GM21360 (cell line): ENCODE results near the gene FTH1.
"Not testable (repeated sequence)": the region's sequence is repeated elsewhere in the genome, so short reads cannot be mapped to it uniquely, and the experiment has no call there.

ENCODE experiments used
- ATAC-seq: cut with Tn5 transposase; IDR thresholded peaks from one replicate; pipeline ENCODE4 v1.9.1; 2021; ENCODE audit warnings: mild to moderate bottlenecking, moderate library complexity; ENCODE audit not compliant: unreplicated experiment

Gene FTH1

GRCh38 chr11:61978703-61979661 is 11.5 kb upstream of the FTH1 start:
- ATAC-seq, result no peak

- no peak for ATAC-seq
Observed at GRCh38 chr11:61976813-61977475, 9.5 kb upstream of the FTH1 start.

- no peak for ATAC-seq
Observed at GRCh38 chr11:61976420-61976800, 9.0 kb upstream of the FTH1 start.

GRCh38 chr11:61975638-61976419 is 8.4 kb upstream of the FTH1 start:
- no peak for ATAC-seq

- no peak for ATAC-seq
Observed at GRCh38 chr11:61974766-61975631, 7.6 kb upstream of the FTH1 start.

- no peak for ATAC-seq
Observed at GRCh38 chr11:61973476-61974162, 6.2 kb upstream of the FTH1 start.

GRCh38 chr11:61972672-61973475 is 5.4 kb upstream of the FTH1 start:
- no peak for ATAC-seq

GRCh38 chr11:61972112-61972671 is 4.8 kb upstream of the FTH1 start:
- ATAC-seq, result no peak

- ATAC-seq, result peak; percentile 31
Observed at GRCh38 chr11:61971248-61972111, 4.0 kb upstream of the FTH1 start.

- ATAC-seq, result no peak
Observed at GRCh38 chr11:61969838-61970662, 2.6 kb upstream of the FTH1 start.

GRCh38 chr11:61969391-61969758 is 1.9 kb upstream of the FTH1 start:
- no peak for ATAC-seq

GRCh38 chr11:61968758-61969390 is 1.4 kb upstream of the FTH1 start:
- ATAC-seq, result no peak

- peak; percentile 9 for ATAC-seq
Observed at GRCh38 chr11:61967924-61968757, 707 bp upstream of the FTH1 start.

GRCh38 chr11:61966734-61967115 is 709 bp downstream of the FTH1 start:
- ATAC-seq, result no peak

- not testable (repeated sequence) for ATAC-seq
Observed at GRCh38 chr11:61964666-61965271, 2.7 kb downstream of the FTH1 start.
